Testis (tissue), 3 donors: ENCODE data around the gene GABARAPL2. TPM values are rescaled to one million over a fixed set of nuclear protein-coding genes. Genes with fewer than 3 reads are reported as not detected.

ENCODE experiments used
- DNase-seq: peaks from one replicate; pipeline ENCODE4 v3.0.0-alpha.2; 2019
- H3K27ac ChIP-seq, 2 donors: fragments of 200-600 bp; sonication (generic); one replicate each; pipeline ENCODE4 v1.5.1; 2019
- H3K27me3 ChIP-seq: fragments of 200-600 bp; sonication (generic); one replicate; pipeline ENCODE4 v1.5.1; 2019
- H3K36me3 ChIP-seq: fragments of 200-600 bp; sonication (generic); one replicate; pipeline ENCODE4 v1.5.1; 2017; ENCODE audit warnings: low read depth; ENCODE audit errors: missing control alignments
- H3K4me1 ChIP-seq: fragments of 200-600 bp; sonication (generic); one replicate; pipeline ENCODE4 v1.5.1; 2019
- H3K4me3 ChIP-seq, 2 donors: fragments of 200-600 bp; sonication (generic); one replicate each; pipeline ENCODE4 v1.5.1; 2017 to 2019
- H3K9me3 ChIP-seq: fragments of 200-600 bp; sonication (generic); one replicate; pipeline ENCODE4 v1.5.1; 2017
- CTCF ChIP-seq, 3 experiments: fragments of 450-650 bp in 2 of 3; fragments of 200-600 bp in 1 of 3; sonication (generic) in 1 of 3; IDR thresholded peaks; one replicate each; pipeline ENCODE4 v1.5.1; 2016 to 2019; ENCODE audit warnings: antibody characterized with exemption in 3 of 3, mild to moderate bottlenecking in 2 of 3, moderate library complexity in 1 of 3
- POLR2A ChIP-seq: fragments of 450-650 bp; IDR thresholded peaks from one replicate; pipeline ENCODE4 v1.6.1; 2017; ENCODE audit warnings: antibody characterized with exemption, mild to moderate bottlenecking, moderate library complexity
- whole genome bisulfite sequencing, 2 donors: methylation state at CpG; one replicate each; pipeline ENCODE4 v1.1.5; 2018; 5-methylcytosine and 5-hydroxymethylcytosine counted together
- intact Hi-C: fragments of 100-400 bp; cut with DNase I; formaldehyde crosslinking; loops from one replicate; pipeline ENCODE4 v1.15.1; 2023; ENCODE audit warnings: low total_unique reads
- polyA plus RNA-seq: library from polyadenylated mRNA; stranded (reverse); fragments of 350-450 nt; fragmentation: Illumina TruSeq; extraction: RNeasy Lipid Tissue Mini Kit (QIAGEN cat#74804); gene quantifications from one replicate; pipeline ENCODE4 v1.2.3, GENCODE V29; 2014; ENCODE audit warnings: low read depth, low replicate concordance; ENCODE audit not compliant: insufficient read depth
- total RNA-seq, 2 donors: library from RNA; depleted of rRNA; stranded (reverse); fragments of >200 nt; gene quantifications; one replicate each; pipeline ENCODE4 v1.2.3, GENCODE V29; 2016

GABARAPL2 gene
- total and polyA plus RNA-seq, 3 donors from 2014 or later, result 113 to 157 (median 122) TPM

- WGBS, 2 donors, result 75 to 83% methylated on average over 2 of the region's 2 CpGs
- intact Hi-C loops, result no loop called here
- peak overlapping the region; percentile 9 to 72 for H3K27ac ChIP-seq
Observed at GRCh38 chr16:75558846-75559401, 7.3 kb upstream of the GABARAPL2 start.

DNA sequence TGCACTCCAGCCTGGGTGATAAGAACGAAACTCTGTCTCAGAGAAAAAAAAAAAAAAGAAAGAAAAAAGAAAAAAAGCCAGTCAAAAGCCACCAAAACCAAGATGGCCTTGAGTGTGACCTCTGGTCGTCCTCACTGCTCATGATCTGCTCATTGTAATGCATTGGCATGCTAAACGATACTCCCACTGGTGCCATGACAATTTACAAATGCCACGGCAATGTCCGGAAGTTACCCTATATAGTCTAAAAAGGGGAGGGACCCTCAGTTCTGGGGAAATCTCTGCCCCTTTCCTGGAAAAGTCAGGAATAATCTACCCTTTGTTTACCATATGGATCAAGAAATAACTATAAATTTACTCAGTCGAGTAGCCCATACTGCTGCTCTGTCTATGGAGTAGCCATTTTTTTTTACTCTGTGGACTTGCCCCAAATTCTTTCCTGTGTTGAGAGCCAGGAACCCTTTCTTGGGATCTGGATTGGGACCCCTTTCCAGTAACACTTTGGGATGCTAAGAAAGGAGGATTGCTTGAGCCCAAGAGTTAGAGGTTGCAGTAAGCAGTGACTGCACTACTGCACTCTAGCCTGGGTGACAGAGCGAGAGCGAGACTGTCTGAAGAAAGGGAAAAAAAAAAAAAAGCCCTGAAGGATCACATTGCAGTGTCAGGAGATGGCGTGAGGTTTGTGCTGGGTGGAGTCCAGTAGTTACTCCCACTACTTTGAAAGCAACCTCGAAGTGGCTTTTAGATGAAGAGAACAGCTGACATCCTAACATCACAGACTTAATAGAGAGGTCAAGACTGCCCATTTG is 6.4 kb upstream of the GABARAPL2 start:
- H3K4me1 ChIP-seq, result peaks cover 9% of the 10 kb centered on the region
- WGBS, 2 donors, result 39 to 52% methylated on average over 10 of the region's 10 CpGs
- intact Hi-C loops, result no loop called here
- H3K27me3 ChIP-seq, result no peaks in the 10 kb centered on the region
- DNase-seq, result peak; percentile 73
- no peaks in the 10 kb centered on the region for H3K36me3 ChIP-seq
- no peak for TF ChIP-seq POLR2A
- no peak for TF ChIP-seq CTCF (IDR thresholded peaks at IDR 0.05)
- peak overlapping the region; percentile 9 to 72 for H3K27ac ChIP-seq
- no peaks in the 10 kb centered on the region for H3K9me3 ChIP-seq
- no peak overlapping the region for H3K4me3 ChIP-seq

More at GRCh38 chr16:75558846-75559401, 7.3 kb upstream of the GABARAPL2 start:
- Histone ChIP-seq H3K36me3 (no peaks in the 10 kb centered on the region), H3K4me3 (no peak overlapping the region), H3K4me1 (peaks cover 12% of the 10 kb centered on the region), H3K27me3 (no peaks in the 10 kb centered on the region), H3K9me3 (no peaks in the 10 kb centered on the region)
- TF ChIP-seq POLR2A, result no peak
- no peak for TF ChIP-seq CTCF (IDR thresholded peaks at IDR 0.05)
- no peak for DNase-seq

- Histone ChIP-seq H3K27me3 (no peaks in the 10 kb centered on the region), H3K4me3 (peak overlapping the region; percentile 93 to 98), H3K36me3 (no peaks in the 10 kb centered on the region), H3K9me3 (no peaks in the 10 kb centered on the region), H3K27ac (peak overlapping the region in 1 of 2 donors; percentile 77), H3K4me1 (no peaks in the 10 kb centered on the region)
- DNase-seq, result no peak
- WGBS, 2 donors, result 18 to 19% methylated on average over 15 of the region's 15 CpGs
- TF ChIP-seq CTCF (IDR thresholded peaks at IDR 0.05), result no peak
- no peak for TF ChIP-seq POLR2A
- intact Hi-C loops, result no loop called here
Observed at GRCh38 chr16:75565640-75566039, 539 bp upstream of the GABARAPL2 start.

GRCh38 chr16:75566758-75567255 is 628 bp downstream of the GABARAPL2 start:
- WGBS, 2 donors, result 2% methylated on average over 19 of the region's 32 CpGs; no CpG with 5 or more reads in 1 of the 2 donors
- H3K4me1 ChIP-seq, result no peaks in the 10 kb centered on the region
- H3K27ac ChIP-seq, result peak overlapping the region; percentile 77 to 82
- no peaks in the 10 kb centered on the region for H3K36me3 ChIP-seq
- no peaks in the 10 kb centered on the region for H3K9me3 ChIP-seq
- peak overlapping the region; percentile 93 to 98 for H3K4me3 ChIP-seq
- no peaks in the 10 kb centered on the region for H3K27me3 ChIP-seq
- DNase-seq, result peak; percentile 37
- intact Hi-C loops, result no loop called here
- TF ChIP-seq CTCF (IDR thresholded peaks at IDR 0.05) (no peak), POLR2A (no peak)
